A549 (cell line): ENCODE results near the gene LRRC19.

Source experiments
- CHD2 ChIP-seq: fragments of 150-350 bp; IDR thresholded peaks from 2 replicates; pipeline ENCODE4 v1.6.1; 2014; ENCODE audit warnings: low read length; ENCODE audit not compliant: partially characterized antibody
- CHD4 ChIP-seq: fragments of 200-600 bp; sonication (generic); IDR thresholded peaks from 2 replicates; pipeline ENCODE4 v1.6.1; 2016; ENCODE audit warnings: antibody characterized with exemption, mild to moderate bottlenecking, borderline replicate concordance
- CTCF ChIP-seq: fragments of >200 bp; sonication (Bioruptor Twin); formaldehyde crosslinking; IDR thresholded peaks from 3 replicates; pipeline ENCODE4 v1.5.1; 2016
- EP300 ChIP-seq, 2 experiments: fragments of >200 bp; sonication (Bioruptor Twin); formaldehyde crosslinking; IDR thresholded peaks; 2 replicates in 1 of 2; 3 replicates in 1 of 2; pipeline ENCODE4 v1.6.1; 2016 to 2017
- FOSB ChIP-seq: fragments of 250-450 bp; sonication (Bioruptor Pico); IDR thresholded peaks from 2 replicates; pipeline ENCODE4 v1.5.0; 2020; ENCODE audit warnings: mild to moderate bottlenecking, moderate library complexity
- GATA3 ChIP-seq: IDR thresholded peaks from 2 replicates; pipeline ENCODE4 v1.6.1; 2012; ENCODE audit warnings: borderline replicate concordance
- HOXB13 ChIP-seq: fragments of 250-450 bp; sonication (Bioruptor Pico); IDR thresholded peaks from 2 replicates; pipeline ENCODE4 v1.5.0; 2020; ENCODE audit warnings: low read depth, mild to moderate bottlenecking, moderate library complexity
- JUNB ChIP-seq: fragments of >200 bp; sonication (Bioruptor Twin); formaldehyde crosslinking; IDR thresholded peaks from 2 replicates; pipeline ENCODE4 v1.6.1; 2016
- KDM1A ChIP-seq: fragments of 200-600 bp; sonication (generic); IDR thresholded peaks from 2 replicates; pipeline ENCODE4 v1.6.1; 2016; ENCODE audit warnings: low read depth, mild to moderate bottlenecking
- KDM5A ChIP-seq: fragments of 200-600 bp; sonication (generic); IDR thresholded peaks from 2 replicates; pipeline ENCODE4 v1.6.1; 2016; ENCODE audit warnings: antibody characterized with exemption, mild to moderate bottlenecking
- PBX3 ChIP-seq: IDR thresholded peaks from 2 replicates; pipeline ENCODE4 v1.6.1; 2012
- POLR2A ChIP-seq: IDR thresholded peaks from 2 replicates; pipeline ENCODE4 v1.6.1; 2012; ENCODE audit warnings: mild to moderate bottlenecking, low read length
- REST ChIP-seq: fragments of 200-600 bp; sonication (generic); IDR thresholded peaks from 2 replicates; pipeline ENCODE4 v1.6.1; 2016; ENCODE audit warnings: antibody characterized with exemption, mild to moderate bottlenecking, moderate library complexity
- USF2 ChIP-seq: fragments of 450-650 bp; IDR thresholded peaks from 2 replicates; pipeline ENCODE4 v1.6.1; 2014; ENCODE audit warnings: antibody characterized with exemption

- TF ChIP-seq CTCF: no peak
- no peak for TF ChIP-seq FOSB (CRISPR knock-in tag)
- no peak for TF ChIP-seq POLR2A
- TF ChIP-seq GATA3: no peak
- no peak for TF ChIP-seq KDM5A
- no peak for TF ChIP-seq JUNB
- no peak for TF ChIP-seq CHD4
- no peak for TF ChIP-seq USF2
- TF ChIP-seq EP300 (IDR thresholded peaks at IDR 0.05): no peak
- TF ChIP-seq KDM1A: no peak
- TF ChIP-seq REST: no peak
- TF ChIP-seq CHD2: no peak
- TF ChIP-seq HOXB13 (CRISPR knock-in tag): no peak
- no peak for TF ChIP-seq PBX3
Observed at GRCh38 chr9:26971721-26972120, 33.8 kb downstream of the LRRC19 start.
